ENCODE data around the gene SMARCA4. TPM values are rescaled to one million over a fixed set of nuclear protein-coding genes. Genes with fewer than 3 reads are reported as not detected.
"Not testable (repeated sequence)": the region's sequence is repeated elsewhere in the genome, so short reads cannot be mapped to it uniquely, and the experiment has no call there.

Gene SMARCA4
- total RNA-seq, 1 donor from 2014 or later, result 95.6 TPM

DNA sequence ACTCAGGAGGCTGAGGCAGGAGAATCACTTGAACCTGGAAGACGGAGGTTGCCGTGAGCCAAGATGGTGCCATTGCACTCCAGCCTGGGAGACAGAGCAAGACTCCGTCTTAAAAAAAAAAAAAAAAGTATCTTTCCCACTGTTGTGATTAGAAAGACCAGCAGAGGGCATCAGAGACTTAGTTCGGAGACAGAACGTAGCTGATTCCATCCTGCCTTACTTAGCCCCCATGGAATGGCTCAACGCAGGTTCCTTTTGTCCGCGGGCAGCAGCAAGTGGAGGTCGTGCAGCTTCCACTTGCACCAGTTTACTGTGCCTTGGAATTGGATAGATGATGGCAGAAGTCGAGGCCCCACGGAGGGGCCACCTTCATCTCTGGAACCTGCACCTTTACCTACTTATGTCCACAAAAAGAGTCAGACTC, 24.2 kb upstream of the SMARCA4 start:
- Histone ChIP-seq H3K27me3 (no peaks in the 10 kb centered on the region), H3K27ac (no peak overlapping the region), H3K4me1 (peaks cover 3% of the 10 kb centered on the region), H3K36me3 (peaks cover 9% of the 10 kb centered on the region), H3K9me3 (no peaks in the 10 kb centered on the region), H3K4me3 (no peak overlapping the region)
- ATAC-seq (peak; percentile 87), DNase-seq (no peak)
- TF ChIP-seq CTCF (IDR thresholded peaks at IDR 0.05), result peak; percentile 61
- intact Hi-C loops (cut with DNase I), result no loop called here

DNA sequence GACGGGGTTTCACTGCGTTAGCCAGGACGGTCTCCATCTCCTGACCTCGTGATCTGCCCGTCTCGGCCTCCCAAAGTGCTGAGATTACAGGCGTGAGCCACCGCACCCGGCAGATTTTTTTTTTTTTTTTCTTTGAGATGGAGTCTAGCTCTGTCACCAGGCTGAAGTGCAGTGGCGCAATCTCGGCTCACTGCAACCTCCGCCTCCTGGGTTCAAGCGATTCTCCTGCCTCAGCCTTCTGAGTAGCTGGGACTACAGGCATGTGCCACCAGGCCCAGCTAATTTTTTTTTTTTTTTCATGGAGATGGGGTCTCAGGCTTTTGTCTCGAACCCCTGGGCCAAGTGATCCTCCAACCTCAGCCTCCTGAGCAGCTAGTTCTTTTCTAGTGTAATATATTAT, 19.2 kb upstream of the SMARCA4 start:
- Histone ChIP-seq H3K4me1 (peaks cover 10% of the 10 kb centered on the region), H3K27ac (peak overlapping the region; percentile 6)
- DNase-seq; H3K36me3 ChIP-seq; ATAC-seq; H3K4me3 ChIP-seq; H3K9me3 ChIP-seq; intact Hi-C loops (cut with DNase I); H3K27me3 ChIP-seq: not testable (repeated sequence)

- DNase-seq; H3K36me3 ChIP-seq; H3K27me3 ChIP-seq; H3K9me3 ChIP-seq; ATAC-seq; H3K4me3 ChIP-seq; H3K4me1 ChIP-seq; H3K27ac ChIP-seq; intact Hi-C loops (cut with DNase I): not testable (repeated sequence)
Measured at GRCh38 chr19:10943412-10943811, 17.4 kb upstream of the SMARCA4 start.

DNA sequence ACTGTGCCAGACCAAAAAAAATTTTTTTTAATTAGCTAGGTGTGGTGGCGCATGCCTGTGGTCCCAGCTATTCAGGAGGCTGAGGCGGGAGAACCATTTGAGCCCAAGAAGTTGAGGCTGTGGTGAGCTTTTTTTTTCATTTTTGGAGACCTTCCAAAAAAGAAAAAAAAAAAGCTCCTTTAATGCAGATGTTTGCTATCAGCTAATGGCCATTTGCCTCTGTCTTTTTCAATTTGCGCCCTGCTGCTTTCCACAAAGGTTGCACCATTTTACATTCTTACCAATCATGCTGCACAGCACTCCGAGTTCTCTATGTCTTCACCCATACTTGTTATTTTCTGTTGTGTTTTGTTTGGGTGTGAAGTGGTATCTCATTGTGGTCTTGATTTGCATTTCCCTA, 15.6 kb upstream of the SMARCA4 start:
- no peaks in the 10 kb centered on the region for H3K27me3 ChIP-seq
- intact Hi-C loops (cut with DNase I), result no loop called here
- H3K36me3 ChIP-seq, result no peaks in the 10 kb centered on the region
- no peak for TF ChIP-seq CTCF (IDR thresholded peaks at IDR 0.05)
- H3K27ac ChIP-seq, result no peak overlapping the region
- DNase-seq (no peak), ATAC-seq (no peak)
- no peak overlapping the region for H3K4me3 ChIP-seq
- H3K4me1 ChIP-seq, result peaks cover 7% of the 10 kb centered on the region
- no peaks in the 10 kb centered on the region for H3K9me3 ChIP-seq

DNA sequence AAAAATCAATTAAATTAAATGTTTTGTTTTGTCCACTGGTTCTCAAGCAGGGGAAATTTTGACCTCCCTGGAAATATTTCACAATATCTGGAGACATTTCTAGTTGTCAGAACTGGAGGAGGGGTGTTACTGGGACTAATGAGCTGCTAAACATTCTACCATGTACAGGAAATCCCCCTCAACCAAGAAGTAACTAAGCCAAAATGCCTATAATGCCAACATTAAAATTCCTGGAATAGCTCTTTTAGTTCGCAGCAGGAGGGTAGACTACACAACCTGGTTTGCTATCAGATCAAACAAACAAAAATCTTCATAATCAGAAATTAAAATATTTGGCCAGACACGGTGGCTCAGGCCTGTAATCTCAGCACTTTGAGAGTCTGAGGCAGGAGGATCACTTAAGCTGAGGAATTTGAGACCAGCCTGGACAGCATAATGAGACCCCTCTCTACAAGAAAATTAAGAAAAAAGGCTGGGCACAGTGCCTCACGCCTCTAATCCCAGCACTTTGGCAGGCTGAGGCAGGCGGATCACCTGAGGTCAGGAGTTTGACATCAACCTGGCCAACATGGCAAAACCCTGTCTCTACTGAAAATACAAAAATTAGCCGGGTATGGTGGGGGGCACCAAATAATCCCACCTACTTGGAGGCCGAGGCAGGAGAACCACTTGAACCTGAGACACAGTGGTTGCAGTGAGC, 13.7 kb upstream of the SMARCA4 start:
- Histone ChIP-seq H3K36me3 (no peaks in the 10 kb centered on the region), H3K4me3 (no peak overlapping the region), H3K4me1 (peaks cover 7% of the 10 kb centered on the region), H3K27me3 (no peaks in the 10 kb centered on the region), H3K27ac (peak overlapping the region; percentile 59), H3K9me3 (no peaks in the 10 kb centered on the region)
- intact Hi-C loops (cut with DNase I), result no loop called here
- peak; percentile 33 for ATAC-seq
- no peak for DNase-seq
- no peak for TF ChIP-seq CTCF (IDR thresholded peaks at IDR 0.05)

- H3K4me1 ChIP-seq, result no peaks in the 10 kb centered on the region
- H3K27ac ChIP-seq, result no peak overlapping the region
- no peaks in the 10 kb centered on the region for H3K27me3 ChIP-seq
- DNase-seq (no peak), ATAC-seq (no peak)
- no peaks in the 10 kb centered on the region for H3K36me3 ChIP-seq
- no peaks in the 10 kb centered on the region for H3K9me3 ChIP-seq
- intact Hi-C loops (cut with DNase I), result no loop called here
- TF ChIP-seq CTCF (IDR thresholded peaks at IDR 0.05), result no peak
- H3K4me3 ChIP-seq, result no peak overlapping the region
Measured at GRCh38 chr19:10952809-10953208, 8.0 kb upstream of the SMARCA4 start.

- H3K27me3 ChIP-seq; DNase-seq; H3K36me3 ChIP-seq; ATAC-seq; intact Hi-C loops (cut with DNase I); H3K9me3 ChIP-seq: not testable (repeated sequence)
- Histone ChIP-seq H3K27ac (peak overlapping the region; percentile 97), H3K4me3 (peak overlapping the region; percentile 70), H3K4me1 (peaks cover 18% of the 10 kb centered on the region)
Measured at GRCh38 chr19:10959277-10959968, 1.4 kb upstream of the SMARCA4 start.
